IMR-90 (cell line): ENCODE data around the gene SSX2IP. TPM values are rescaled to one million over a fixed set of nuclear protein-coding genes. Genes with fewer than 3 reads are reported as not detected.

Experiments
- ATAC-seq: fragments of 200-7000 bp; cut with Tn5 transposase; 2 replicates; pipeline ENCODE4 v1.9.1; 2020; ENCODE audit warnings: low read depth, mild to moderate bottlenecking, moderate library complexity
- BruUV-seq: library from RNA; stranded (reverse); fragments of 400-500 nt; replicated peaks from 2 replicates; lab custom pipeline; 2021; lab: Mats Ljungman, UMichigan
- CTCF ChIA-PET: fragments of 300-600 bp; formaldehyde crosslinking; extraction: SDS; loops from one replicate; lab custom pipeline; 2021; ENCODE audit warnings: antibody characterized with exemption; lab: Yijun Ruan, JAX
- POLR2A ChIA-PET: fragments of 300-600 bp; sonication (Branson Sonifier 250); formaldehyde crosslinking; loops from one replicate; lab custom pipeline; 2022; ENCODE audit warnings: antibody characterized with exemption; ENCODE audit not compliant: unreplicated experiment; lab: Charles Lee
- DNase-seq: peaks from one replicate; pipeline ENCODE4 v3.0.0; 2013
- H2AFZ ChIP-seq: replicated peaks from 2 replicates; pipeline ENCODE3; 2013; ENCODE audit warnings: low read length, mild to moderate bottlenecking; ENCODE audit not compliant: poor library complexity
- H2AK5ac ChIP-seq: 2 replicates; pipeline ENCODE4 v1.6.1; 2013; ENCODE audit warnings: low read depth, low read length, inconsistent platforms
- H2AK9ac ChIP-seq: replicated peaks from 2 replicates; pipeline ENCODE3; 2013; ENCODE audit warnings: mild to moderate bottlenecking, low read depth, low read length, moderate library complexity; ENCODE audit not compliant: poor library complexity
- H2BK120ac ChIP-seq: 2 replicates; pipeline ENCODE4 v1.6.1; 2013; ENCODE audit warnings: low read depth, low read length, inconsistent platforms
- H2BK15ac ChIP-seq: 3 replicates; pipeline ENCODE4 v1.6.1; 2013; ENCODE audit warnings: low read depth, low read length, inconsistent platforms
- H2BK20ac ChIP-seq: 2 replicates; pipeline ENCODE4 v1.6.1; 2013; ENCODE audit warnings: low read depth, mild to moderate bottlenecking, inconsistent platforms, low read length, moderate library complexity
- H2BK5ac ChIP-seq: 2 replicates; pipeline ENCODE4 v1.6.1; 2013; ENCODE audit warnings: mild to moderate bottlenecking, low read depth, low read length, inconsistent platforms; ENCODE audit not compliant: poor library complexity, severe bottlenecking
- H3K14ac ChIP-seq: replicated peaks from 2 replicates; pipeline ENCODE4 v1.6.1; 2013; ENCODE audit warnings: low read depth, low read length, inconsistent platforms
- H3K18ac ChIP-seq: 2 replicates; pipeline ENCODE4 v1.6.1; 2013; ENCODE audit warnings: low read depth, low read length, control low read depth
- H3K23ac ChIP-seq: 2 replicates; pipeline ENCODE4 v1.6.1; 2013; ENCODE audit warnings: low read depth, low read length, inconsistent platforms
- H3K27ac ChIP-seq: 2 replicates; pipeline ENCODE4 v1.5.1; 2013; ENCODE audit warnings: mild to moderate bottlenecking, control low read depth, low read length; ENCODE audit not compliant: insufficient read depth
- H3K27me3 ChIP-seq: 2 replicates; pipeline ENCODE4 v1.6.1; 2013; ENCODE audit warnings: low read length; ENCODE audit not compliant: control insufficient read depth, insufficient read depth
- H3K36me3 ChIP-seq: 2 replicates; pipeline ENCODE4 v1.6.1; 2013; ENCODE audit warnings: low read length, mixed read lengths; ENCODE audit not compliant: control insufficient read depth, insufficient read depth
- H3K4ac ChIP-seq: 2 replicates; pipeline ENCODE4 v1.6.1; 2013; ENCODE audit warnings: low read depth, low read length, inconsistent platforms
- H3K4me1 ChIP-seq: 2 replicates; pipeline ENCODE4 v1.6.1; 2013; ENCODE audit warnings: low read length, mixed read lengths; ENCODE audit not compliant: control insufficient read depth, insufficient read depth
- H3K4me2 ChIP-seq: 2 replicates; pipeline ENCODE4 v1.6.1; 2013; ENCODE audit warnings: low read depth, mild to moderate bottlenecking, control low read depth, low read length, moderate library complexity
- H3K4me3 ChIP-seq: 2 replicates; pipeline ENCODE4 v1.5.1; 2013; ENCODE audit warnings: low read depth, mild to moderate bottlenecking, control low read depth, low read length, moderate library complexity; ENCODE audit not compliant: insufficient read depth
- H3K56ac ChIP-seq: 2 replicates; pipeline ENCODE4 v1.6.1; 2013; ENCODE audit warnings: low read length, inconsistent platforms; ENCODE audit not compliant: insufficient read depth; ENCODE audit errors: extremely low read depth
- H3K79me1 ChIP-seq, 2 experiments: 2 replicates each; pipeline ENCODE4 v1.6.1; 2013; ENCODE audit warnings: low read length in 2 of 2, inconsistent platforms in 1 of 2, low read depth in 1 of 2
- H3K9ac ChIP-seq: 2 replicates; pipeline ENCODE4 v1.6.1; 2013; ENCODE audit warnings: low read depth, low read length, control low read depth
- H3K9me1 ChIP-seq: 2 replicates; pipeline ENCODE4 v1.6.1; 2013; ENCODE audit warnings: low read length, inconsistent platforms; ENCODE audit not compliant: insufficient read depth
- H3K9me3 ChIP-seq: 2 replicates; pipeline ENCODE4 v1.6.1; 2013; ENCODE audit warnings: low read length; ENCODE audit not compliant: control insufficient read depth, insufficient read depth
- H4K20me1 ChIP-seq: 2 replicates; pipeline ENCODE4 v1.6.1; 2013; ENCODE audit warnings: low read length, inconsistent platforms; ENCODE audit not compliant: insufficient read depth
- H4K5ac ChIP-seq: 2 replicates; pipeline ENCODE4 v1.6.1; 2013; ENCODE audit warnings: mild to moderate bottlenecking, low read depth, low read length, control low read depth
- H4K8ac ChIP-seq, 2 experiments: 2 replicates each; pipeline ENCODE4 v1.6.1; 2013; ENCODE audit warnings: low read depth in 2 of 2, low read length in 2 of 2, control low read depth in 1 of 2, inconsistent platforms in 1 of 2
- H4K91ac ChIP-seq: 2 replicates; pipeline ENCODE4 v1.6.1; 2013; ENCODE audit warnings: low read depth, low read length, inconsistent platforms; ENCODE audit not compliant: insufficient read depth
- CEBPB ChIP-seq: IDR thresholded peaks from 2 replicates; pipeline ENCODE4 v1.6.1; 2012; ENCODE audit warnings: low read depth, low read length, improper control_type of control experiment
- RCOR1 ChIP-seq: IDR thresholded peaks from 2 replicates; pipeline ENCODE4 v1.6.1; 2012; ENCODE audit warnings: mild to moderate bottlenecking, low read length, improper control_type of control experiment; ENCODE audit not compliant: insufficient replicate concordance
- WGBS, 2 experiments: methylation state at CpG; one replicate each; pipeline versions ENCODE4 v1.1.5 to v1.1.7; 2013; ENCODE audit warnings: missing lambda C conversion rate in 2 of 2; ENCODE audit not compliant: insufficient read length in 1 of 2; ENCODE audit errors: extremely low coverage in 2 of 2; 5-methylcytosine and 5-hydroxymethylcytosine counted together
- dilution Hi-C: fragments of 300-500 bp; cut with HindIII; formaldehyde crosslinking; loops from one replicate; pipeline ENCODE4 v1.14.3; 2018; ENCODE audit warnings: low sequenced_read_pairs; ENCODE audit not compliant: unreplicated experiment
- in situ Hi-C: fragments of 300-500 bp; cut with MboI; formaldehyde crosslinking; loops from 3 replicates; pipeline ENCODE4 v1.14.3; 2019; ENCODE audit warnings: low sequenced_read_pairs, inconsistent platforms, mixed read lengths
- intact Hi-C: fragments of 100-400 bp; cut with micrococcal nuclease; formaldehyde crosslinking; loops from 2 replicates; pipeline ENCODE4 v1.10.0; 2022
- polyA plus RNA-seq, 3 experiments: library from polyadenylated mRNA; depleted of rRNA; stranded (reverse); fragments of >200 nt; gene quantifications; 2 replicates each; pipeline ENCODE4 v1.2.3, GENCODE V29; 2012; ENCODE audit warnings: low replicate concordance in 1 of 3
- total RNA-seq: library from RNA; depleted of rRNA; stranded (reverse); fragments of >200 nt; gene quantifications from 2 replicates; pipeline ENCODE4 v1.2.3, GENCODE V29; 2012

SSX2IP gene
- total and polyA plus RNA-seq, 2 of the 4 experiments (the other 2 are of a cell fraction) = 7.7 to 13.4 TPM

DNA sequence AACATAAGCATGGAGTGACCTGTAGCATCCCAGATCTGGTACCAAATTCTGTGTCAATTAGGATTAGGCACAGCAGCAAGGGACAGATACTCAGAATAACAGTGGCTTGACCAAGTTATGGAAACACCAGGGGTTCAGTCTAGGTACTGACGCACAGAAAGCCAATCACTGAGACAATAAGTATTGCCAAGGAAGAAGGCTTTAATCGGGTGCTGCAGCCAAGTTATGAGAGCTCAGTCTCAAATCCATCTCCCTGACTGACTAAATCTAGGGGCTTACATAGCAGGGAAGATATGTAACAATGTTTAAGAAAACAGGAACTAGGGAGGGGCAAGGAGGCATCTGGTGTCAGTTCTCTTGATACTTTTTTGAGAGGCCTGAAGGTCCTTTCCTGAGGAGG is 76.4 kb downstream of the SSX2IP start:
- no peak overlapping the region for H2AK5ac ChIP-seq
- peaks cover 2% of the 10 kb centered on the region for H3K9me3 ChIP-seq
- CTCF ChIA-PET = interaction anchor here (0.6 kb wide), 2 partner anchors 87 to 473 kb away, joined by 3 to 4 read pairs; no protein-coding TSS in a partner anchor
- H2AFZ ChIP-seq = no peak overlapping the region
- H3K27me3 ChIP-seq = no peaks in the 10 kb centered on the region
- no peak overlapping the region for H3K14ac ChIP-seq
- H3K27ac ChIP-seq = no peak overlapping the region
- H3K4ac ChIP-seq = no peak overlapping the region
- intact Hi-C loops = loop anchor here (10.0 kb wide), 1 partner anchor 709 kb away; no protein-coding TSS in a partner anchor
- H3K79me1 ChIP-seq = no peaks in the 10 kb centered on the region
- no peaks in the 10 kb centered on the region for H3K36me3 ChIP-seq
- H3K4me2 ChIP-seq = no peak overlapping the region
- no peak overlapping the region for H3K18ac ChIP-seq
- no peak overlapping the region for H3K23ac ChIP-seq
- WGBS, 2 experiments = no CpG with 5 or more reads among the region's 2 CpGs
- DNase-seq (no peak), ATAC-seq (no peak)
- no peak overlapping the region for H2BK5ac ChIP-seq
- no peak overlapping the region for H2BK120ac ChIP-seq
- dilution Hi-C loops = no loop called here
- H3K4me3 ChIP-seq = no peak overlapping the region
- H3K4me1 ChIP-seq = peaks cover 6% of the 10 kb centered on the region
- H3K56ac ChIP-seq = no peak overlapping the region
- H2BK20ac ChIP-seq = no peak overlapping the region
- in situ Hi-C loops = loop anchor here (25.0 kb wide), 2 partner anchors 323 to 477 kb away; partner anchors contain the start of gene PRKACB
- no peak overlapping the region for H4K91ac ChIP-seq
- H3K9ac ChIP-seq = no peak overlapping the region
- H4K8ac ChIP-seq = no peak overlapping the region
- H2BK15ac ChIP-seq = no peak overlapping the region
- no peaks in the 10 kb centered on the region for H3K9me1 ChIP-seq
- H4K20me1 ChIP-seq = no peaks in the 10 kb centered on the region
- BruUV-seq = no TSS peak
- no peak overlapping the region for H4K5ac ChIP-seq
- no peak overlapping the region for H2AK9ac ChIP-seq
- POLR2A ChIA-PET = no interaction called here
- no peak for TF ChIP-seq RCOR1
- TF ChIP-seq CEBPB = no peak
